Measurements from ENCODE around the gene RBL2.
"Not testable (repeated sequence)": the region's sequence is repeated elsewhere in the genome, so short reads cannot be mapped to it uniquely, and the experiment has no call there.

DNA sequence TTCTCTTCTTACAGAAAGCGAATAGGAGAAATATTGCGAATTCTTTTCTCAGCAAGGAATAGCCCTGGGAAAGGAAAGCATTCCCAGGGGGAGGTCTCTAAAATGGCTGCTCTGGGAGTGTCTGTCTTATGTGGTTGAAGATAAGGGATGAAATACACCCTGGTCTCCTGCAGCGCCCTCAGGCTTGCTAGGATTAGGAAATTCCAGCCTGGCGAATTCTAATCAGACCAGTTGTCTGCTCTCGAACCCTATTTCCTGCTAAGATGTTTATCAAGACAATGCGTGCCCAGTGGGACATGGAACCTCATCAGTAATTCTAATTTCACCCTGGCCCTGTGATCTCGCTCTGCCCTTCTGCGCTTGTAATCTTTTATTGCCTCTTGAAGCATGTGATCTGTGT, 49.7 kb upstream of the RBL2 start:
- not testable (repeated sequence) for TF ChIP-seq CTCF (IDR thresholded peaks at IDR 0.05; ENCODE audit: control extremely low read depth in 1 of 3, insufficient read depth in 1 of 3, low read depth in 1 of 3, low read length in 3 of 3); USF2 (IDR thresholded peaks at IDR 0.05; ENCODE audit: low read length); SP1 (IDR thresholded peaks at IDR 0.05; ENCODE audit: low read depth, low read length)
